BJ (cell line): ENCODE data around the gene NPHS2. TPM values are rescaled to one million over a fixed set of nuclear protein-coding genes. Genes with fewer than 3 reads are reported as not detected.
A peak's percentile ranks its signal among the peaks of the same experiment; 100 is the strongest.

ENCODE experiments used
- CTCF ChIA-PET: fragments of 350-600 bp; formaldehyde crosslinking; extraction: SDS; loops from one replicate; lab custom pipeline; 2021; ENCODE audit warnings: antibody characterized with exemption, inconsistent platforms; lab: Yijun Ruan, JAX
- POLR2A ChIA-PET: fragments of 300-600 bp; sonication (Branson Sonifier 250); formaldehyde crosslinking; extraction: SDS; loops from one replicate; lab custom pipeline; 2021; ENCODE audit warnings: antibody characterized with exemption; lab: Charles Lee
- DNase-seq: peaks from one replicate; pipeline ENCODE4 v3.0.0-alpha.2; 2011; ENCODE audit warnings: low read depth
- H3K27me3 ChIP-seq: 2 replicates; pipeline ENCODE4 v1.6.0; 2011; ENCODE audit warnings: low read length; ENCODE audit not compliant: control insufficient read depth, insufficient read depth
- H3K36me3 ChIP-seq: 2 replicates; pipeline ENCODE4 v1.5.1; 2011; ENCODE audit warnings: low read length; ENCODE audit not compliant: control insufficient read depth, insufficient read depth
- H3K4me3 ChIP-seq: 2 replicates; pipeline ENCODE4 v1.5.1; 2011; ENCODE audit warnings: low read depth, mild to moderate bottlenecking, control low read depth, low read length
- CTCF ChIP-seq: IDR thresholded peaks from 2 replicates; pipeline ENCODE4 v1.5.1; 2011; ENCODE audit warnings: low read depth, mild to moderate bottlenecking, control low read depth, inconsistent platforms, low read length, moderate library complexity; ENCODE audit not compliant: insufficient read depth
- polyA minus RNA-seq: library from RNA; depleted of rRNA, polyadenylated mRNA; stranded (reverse); fragments of >200 nt; gene quantifications from 2 replicates; pipeline ENCODE4 v1.2.3, GENCODE V29; 2011; rRNA and poly(A)+ RNA removed
- polyA plus RNA-seq: library from polyadenylated mRNA; depleted of rRNA; stranded (reverse); fragments of >200 nt; gene quantifications from 2 replicates; pipeline ENCODE4 v1.2.3, GENCODE V29; 2011; rRNA removed

Gene NPHS2
- polyA plus RNA-seq (not detected in 2 replicates), polyA minus RNA-seq (not detected in 2 replicates)

GRCh38 chr1:179575497-179576314, at the start of gene NPHS2:
Gene NPHS2 (minus strand): TSS chr1:179575948. CDS start chr1:179575864, 84 bp downstream.
- DNase-seq, result no peak
- Histone ChIP-seq H3K27me3 (peaks cover 17% of the 10 kb centered on the region), H3K36me3 (no peaks in the 10 kb centered on the region), H3K4me3 (no peak within 1 kb of the TSS)
- no peak for TF ChIP-seq CTCF
- CTCF ChIA-PET, result no interaction called here
- POLR2A ChIA-PET, result no interaction called here

DNA sequence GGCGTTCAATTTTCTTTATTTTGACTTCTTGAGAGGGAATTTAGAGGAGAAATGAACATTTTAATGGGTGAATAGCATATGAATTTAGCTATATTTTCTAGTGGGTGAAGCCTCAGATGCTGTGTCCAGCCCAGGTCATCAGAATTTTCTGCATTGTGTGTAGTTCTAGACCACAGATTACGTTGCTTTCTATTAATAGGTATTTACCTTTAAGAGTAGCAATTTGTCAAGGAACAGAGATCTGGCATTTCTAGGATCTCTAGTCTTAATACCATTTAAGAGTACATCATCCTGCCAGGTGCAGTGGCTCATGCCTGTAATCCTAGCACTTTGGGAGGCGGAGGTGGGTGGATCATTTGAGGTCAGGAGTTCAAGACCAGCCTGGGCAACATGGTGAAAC, 36.6 kb upstream of the NPHS2 start:
- no peak for DNase-seq
- CTCF ChIA-PET, result no interaction called here
- Histone ChIP-seq H3K4me3 (no peak overlapping the region), H3K36me3 (no peaks in the 10 kb centered on the region), H3K27me3 (no peaks in the 10 kb centered on the region)
- POLR2A ChIA-PET, result no interaction called here
- no peak for TF ChIP-seq CTCF

DNA sequence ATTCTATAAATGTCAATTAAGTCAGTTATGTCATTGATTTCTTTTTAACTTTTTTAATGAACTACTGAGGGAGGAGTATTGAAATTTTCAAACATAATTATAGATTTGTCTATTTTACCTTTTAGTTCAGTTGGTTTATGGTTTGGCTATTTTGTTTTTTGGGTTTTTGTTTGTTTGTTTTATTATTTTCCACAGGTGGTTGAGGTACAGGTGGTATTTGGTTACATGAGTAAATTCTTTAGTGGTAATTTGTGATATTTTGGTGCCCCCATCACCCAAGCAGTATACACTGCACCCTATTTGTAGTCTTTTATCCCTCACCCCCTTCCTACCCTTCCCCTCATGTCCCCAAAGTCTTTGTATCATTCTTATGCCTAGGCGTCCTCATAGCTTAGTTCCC, 25.3 kb upstream of the NPHS2 start:
- Histone ChIP-seq H3K27me3 (no peaks in the 10 kb centered on the region), H3K4me3 (no peak overlapping the region), H3K36me3 (no peaks in the 10 kb centered on the region)
- ChIA-PET CTCF (no interaction called here), POLR2A (no interaction called here)
- DNase-seq, result no peak
- TF ChIP-seq CTCF, result no peak

- no peak for DNase-seq
- POLR2A ChIA-PET, result no interaction called here
- Histone ChIP-seq H3K27me3 (no peaks in the 10 kb centered on the region), H3K4me3 (no peak overlapping the region), H3K36me3 (no peaks in the 10 kb centered on the region)
- peak; percentile 44 for TF ChIP-seq CTCF
- CTCF ChIA-PET, result interaction anchor here (0.7 kb wide), 1 partner anchor 20 kb away, joined by 3 read pairs; no protein-coding TSS in a partner anchor
These were observed 24.0 kb upstream of the NPHS2 start for GRCh38 chr1:179599623-179600249.

DNA sequence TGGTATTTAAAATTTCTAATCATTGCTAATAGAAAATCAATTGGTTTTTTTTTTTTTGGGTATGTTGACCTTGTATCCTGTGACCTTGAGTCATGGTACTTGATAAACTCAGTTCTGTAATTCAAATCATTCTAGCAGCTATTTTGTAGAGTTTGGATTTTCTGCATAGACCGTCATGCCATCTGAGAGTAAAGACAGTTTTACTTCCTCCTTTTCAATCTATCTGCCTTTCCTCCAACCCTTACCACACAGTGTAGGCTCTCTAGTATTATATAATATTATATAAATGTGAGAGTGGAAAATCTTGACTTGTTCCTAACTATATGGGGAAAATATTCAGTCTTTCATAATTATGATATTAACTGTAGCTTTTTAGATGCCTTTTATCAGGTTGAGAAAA, 22.9 kb upstream of the NPHS2 start:
- ChIA-PET POLR2A (no interaction called here), CTCF (interaction anchor here (0.7 kb wide), 1 partner anchor 67 kb away, joined by 3 read pairs; no protein-coding TSS in a partner anchor)
- H3K4me3 ChIP-seq, result no peak overlapping the region
- H3K36me3 ChIP-seq, result no peaks in the 10 kb centered on the region
- DNase-seq, result no peak
- TF ChIP-seq CTCF, result no peak
- 0 out of 2 replicates have a peak, but pooled peaks cover 1% of the 10 kb centered on the region for H3K27me3 ChIP-seq
